RWPE1 (cell line): ENCODE measurements around the gene KXD1.
"Not testable (repeated sequence)": the region's sequence is repeated elsewhere in the genome, so short reads cannot be mapped to it uniquely, and the experiment has no call there.

ENCODE experiments used
- CTCF ChIA-PET: fragments of 350-600 bp; sonication (Branson Sonifier 250); formaldehyde crosslinking; extraction: SDS; loops from one replicate; lab custom pipeline; 2021; lab: Yijun Ruan, JAX
- POLR2A ChIA-PET: fragments of 400-600 bp; formaldehyde crosslinking; extraction: SDS; loops from one replicate; lab custom pipeline; 2020; ENCODE audit warnings: antibody characterized with exemption; ENCODE audit not compliant: low non-redundant PET; lab: Yijun Ruan, JAX
- DNase-seq: peaks from one replicate; pipeline ENCODE4 v3.0.0; 2012; ENCODE audit warnings: low spot score
- H3K27ac ChIP-seq: fragments of 450-650 bp; 2 replicates; pipeline ENCODE4 v1.5.1; 2017
- TF ChIP-seq, protein P1 (sequence below): fragments of 450-650 bp; conservative IDR thresholded peaks from 2 replicates; pipeline ENCODE4 v1.5.1; 2017; ENCODE audit warnings: low read depth, mild to moderate bottlenecking

The KXD1 gene

DNA sequence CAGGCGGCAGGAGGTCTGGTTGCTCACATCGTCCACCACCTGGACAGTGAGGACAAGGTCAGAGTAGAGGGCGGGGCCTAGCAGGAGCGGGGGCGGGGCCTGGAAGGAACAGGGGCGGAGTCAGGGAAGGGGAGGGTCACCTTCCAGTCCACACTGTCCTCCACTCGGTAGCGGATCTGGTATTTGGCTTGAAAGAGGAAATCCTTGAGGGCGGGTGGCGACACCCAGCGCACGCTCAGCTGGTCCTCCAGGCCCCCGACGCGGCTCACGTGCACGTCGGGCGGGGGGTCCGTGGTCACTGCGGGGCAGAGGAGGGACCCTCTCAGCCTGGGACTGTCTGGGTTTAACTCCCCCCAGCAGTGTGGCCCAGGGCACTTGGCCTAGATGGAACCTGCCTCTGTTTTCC lies 39.1 kb downstream of the KXD1 start:
- TF ChIP-seq, protein P1, sequence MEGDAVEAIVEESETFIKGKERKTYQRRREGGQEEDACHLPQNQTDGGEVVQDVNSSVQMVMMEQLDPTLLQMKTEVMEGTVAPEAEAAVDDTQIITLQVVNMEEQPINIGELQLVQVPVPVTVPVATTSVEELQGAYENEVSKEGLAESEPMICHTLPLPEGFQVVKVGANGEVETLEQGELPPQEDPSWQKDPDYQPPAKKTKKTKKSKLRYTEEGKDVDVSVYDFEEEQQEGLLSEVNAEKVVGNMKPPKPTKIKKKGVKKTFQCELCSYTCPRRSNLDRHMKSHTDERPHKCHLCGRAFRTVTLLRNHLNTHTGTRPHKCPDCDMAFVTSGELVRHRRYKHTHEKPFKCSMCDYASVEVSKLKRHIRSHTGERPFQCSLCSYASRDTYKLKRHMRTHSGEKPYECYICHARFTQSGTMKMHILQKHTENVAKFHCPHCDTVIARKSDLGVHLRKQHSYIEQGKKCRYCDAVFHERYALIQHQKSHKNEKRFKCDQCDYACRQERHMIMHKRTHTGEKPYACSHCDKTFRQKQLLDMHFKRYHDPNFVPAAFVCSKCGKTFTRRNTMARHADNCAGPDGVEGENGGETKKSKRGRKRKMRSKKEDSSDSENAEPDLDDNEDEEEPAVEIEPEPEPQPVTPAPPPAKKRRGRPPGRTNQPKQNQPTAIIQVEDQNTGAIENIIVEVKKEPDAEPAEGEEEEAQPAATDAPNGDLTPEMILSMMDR: no peak
- POLR2A ChIA-PET: no interaction called here
- DNase-seq: peak; percentile 49
- CTCF ChIA-PET: no interaction called here
- H3K27ac ChIP-seq: no peak overlapping the region

DNA sequence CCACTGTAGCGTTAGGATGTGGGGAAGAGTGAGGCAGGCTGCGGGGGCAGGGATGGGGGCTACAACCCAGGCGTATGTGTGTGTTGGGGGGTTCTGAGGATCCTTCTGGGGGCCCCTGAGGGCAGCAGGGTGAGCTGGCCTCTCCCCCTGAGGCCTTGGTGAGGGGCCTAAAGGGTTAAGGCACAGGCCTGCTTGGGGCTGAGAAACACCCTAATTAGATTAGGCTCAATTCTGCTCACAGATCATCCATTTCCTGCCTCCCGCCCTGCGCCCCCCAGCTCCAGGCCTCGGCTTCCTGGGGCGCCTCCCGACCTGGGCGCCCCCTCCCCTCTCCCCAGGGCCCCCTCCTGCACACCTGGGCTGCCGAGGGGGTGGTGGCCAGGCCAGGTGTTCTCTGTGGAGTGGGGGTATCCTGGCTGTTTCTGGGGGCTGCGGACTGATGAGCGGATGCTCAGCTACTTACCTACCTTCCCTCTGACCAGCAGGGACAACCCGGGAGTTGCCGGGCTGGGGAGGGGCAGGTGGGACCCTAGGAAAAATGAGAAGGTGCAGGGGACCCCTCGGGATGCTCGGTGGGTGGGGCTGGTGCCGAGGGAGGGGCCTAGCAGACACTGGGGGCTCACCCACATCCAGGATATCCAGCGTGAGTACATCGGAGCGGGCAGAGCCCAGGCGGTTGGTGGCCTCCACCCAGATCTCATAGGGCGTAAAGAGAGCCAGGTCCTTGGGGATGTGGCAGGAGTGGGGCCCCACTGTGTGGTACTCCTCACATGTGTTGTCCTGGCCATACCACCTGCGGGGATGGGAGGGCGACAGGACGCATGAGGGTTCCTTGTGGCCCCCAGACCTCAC lies 40.4 kb downstream of the KXD1 start:
- TF ChIP-seq, protein P1: no peak
- H3K27ac ChIP-seq: no peak overlapping the region
- ChIA-PET POLR2A (no interaction called here), CTCF (no interaction called here)
- DNase-seq: no peak

DNA sequence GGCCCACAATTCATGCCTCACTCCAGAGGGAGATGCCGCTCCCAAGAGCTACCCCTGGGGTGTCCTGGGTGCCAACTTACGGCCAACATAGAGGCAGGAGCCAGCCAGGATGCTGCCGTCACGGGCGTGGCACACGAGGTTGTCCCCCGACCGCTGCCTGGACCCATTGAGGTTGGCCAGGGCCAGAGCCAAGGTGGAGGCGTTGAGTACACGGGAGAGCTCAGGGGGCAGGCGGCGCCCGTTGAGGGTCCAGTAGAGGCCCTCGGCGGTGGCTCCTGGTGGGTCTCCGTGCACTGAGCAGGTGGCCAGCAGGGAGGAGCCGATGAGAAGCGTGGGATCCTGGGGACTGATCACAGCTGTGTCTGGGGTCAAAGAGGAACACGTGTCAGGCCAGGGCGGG lies 41.8 kb downstream of the KXD1 start:
- TF ChIP-seq, protein P1: no peak
- H3K27ac ChIP-seq: no peak overlapping the region
- POLR2A ChIA-PET: no interaction called here
- CTCF ChIA-PET: interaction anchor here (0.6 kb wide), 1 partner anchor 75 kb away, joined by 3 read pairs; no protein-coding TSS in a partner anchor
- no peak for DNase-seq

DNA sequence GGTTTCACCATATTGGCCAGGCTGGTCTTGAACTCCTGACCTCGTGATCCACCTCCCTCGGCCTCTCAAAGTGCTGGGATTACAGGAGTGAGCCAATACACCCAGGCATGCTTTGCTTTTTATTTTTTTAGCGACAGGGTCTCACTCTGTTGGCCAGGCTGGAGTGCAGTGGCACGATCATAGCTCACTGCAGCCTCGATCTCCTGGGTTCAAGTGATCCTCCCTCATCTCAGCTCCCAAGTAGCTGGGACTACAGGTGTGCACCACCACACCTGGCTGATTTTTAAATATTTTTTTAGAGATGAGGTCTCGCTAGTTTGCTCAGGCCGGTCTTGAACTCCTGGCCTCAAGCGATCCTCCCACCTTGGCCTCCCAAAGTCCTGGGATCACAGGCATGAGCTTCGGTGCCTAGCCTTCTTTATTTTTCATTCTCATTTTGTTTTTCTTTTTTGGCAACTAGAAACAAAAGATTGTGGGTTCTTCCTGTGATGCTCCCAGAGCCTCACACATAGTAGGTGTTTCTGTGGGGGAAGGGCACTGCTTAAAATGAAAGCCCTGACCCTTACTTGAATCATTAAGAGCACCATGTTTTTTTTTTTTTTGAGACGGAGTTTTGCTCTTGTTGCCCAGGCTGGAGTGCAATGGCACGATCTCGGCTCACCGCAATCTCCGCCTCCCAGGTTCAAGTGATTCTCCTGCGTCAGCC lies 43.2 kb downstream of the KXD1 start:
- CTCF ChIA-PET, DNase-seq, H3K27ac ChIP-seq, POLR2A ChIA-PET: not testable (repeated sequence)

DNA sequence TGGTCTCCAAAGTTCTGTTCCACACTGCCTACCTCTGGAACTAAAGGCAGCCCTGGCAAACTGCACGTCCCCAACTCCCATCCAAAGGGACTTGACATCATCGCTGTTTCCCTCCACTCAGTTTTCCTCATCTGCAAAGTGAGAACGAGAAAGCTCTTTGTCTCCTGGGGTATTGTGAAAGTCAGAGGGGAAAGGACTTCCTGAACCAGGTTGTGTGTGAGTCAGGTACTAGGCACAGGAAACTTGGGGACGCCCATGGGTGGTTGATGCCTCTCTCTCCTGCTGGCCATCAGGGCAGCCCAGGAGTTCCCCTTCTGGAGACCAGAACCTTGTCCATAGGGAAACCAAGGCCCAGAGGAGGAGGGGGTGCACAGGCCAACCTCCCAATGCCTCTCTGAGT lies 44.2 kb downstream of the KXD1 start:
- no peak for DNase-seq
- ChIA-PET POLR2A (no interaction called here), CTCF (no interaction called here)
- 0 out of 2 replicates have a peak overlapping the region, but pooled peaks have one; percentile 1 for H3K27ac ChIP-seq
- TF ChIP-seq, protein P1: no peak

DNA sequence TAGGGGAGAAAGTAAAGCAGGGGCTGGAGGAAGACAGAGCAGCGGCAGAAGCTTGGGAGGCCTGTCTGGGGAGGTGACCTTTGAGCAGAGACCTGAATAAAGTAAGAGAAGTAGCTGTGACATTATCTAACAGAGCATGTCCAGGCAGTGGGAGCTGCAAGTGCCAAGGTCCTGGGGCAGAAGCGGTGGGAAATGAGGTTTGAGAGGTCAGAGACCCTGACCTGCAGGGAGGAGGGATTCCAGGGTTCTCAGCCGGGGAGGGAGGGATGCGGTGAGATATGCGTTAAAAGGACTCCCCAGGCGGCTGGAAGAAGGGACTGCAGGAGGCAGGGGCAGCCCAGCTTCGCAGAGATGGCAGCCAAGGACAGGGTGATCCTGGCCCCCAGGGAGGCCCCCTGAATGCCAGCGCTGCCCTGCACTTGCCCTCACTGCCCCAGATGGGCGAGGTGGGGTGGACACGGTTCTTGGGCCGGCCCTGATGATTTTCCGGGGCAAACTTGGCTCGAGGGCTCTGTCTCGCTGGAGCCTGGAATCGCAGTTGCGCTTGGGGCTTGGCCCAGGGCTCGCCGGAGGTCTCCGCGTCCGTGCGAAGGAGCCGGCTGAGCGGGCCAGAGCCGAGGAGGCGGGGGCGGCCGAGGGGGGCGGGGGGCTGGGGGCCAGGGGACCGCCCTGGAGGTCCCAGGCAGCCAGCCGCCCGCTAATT lies 45.7 kb downstream of the KXD1 start:
- CTCF ChIA-PET: interaction anchor here (0.6 to 1.9 kb wide), 3 partner anchors 9 to 337 kb away, joined by 3 to 10 read pairs (median 6); no protein-coding TSS in a partner anchor
- no peak for DNase-seq
- POLR2A ChIA-PET: no interaction called here
- TF ChIP-seq, protein P1: no peak
- peak overlapping the region; percentile 2 for H3K27ac ChIP-seq
